Right forelimb (tissue), 1 donor: ENCODE results near the gene ZFHX3.

Experiments
- DNase-seq: peaks from one replicate; pipeline ENCODE4 v3.0.0-alpha.2; 2018

ZFHX3 gene

DNA sequence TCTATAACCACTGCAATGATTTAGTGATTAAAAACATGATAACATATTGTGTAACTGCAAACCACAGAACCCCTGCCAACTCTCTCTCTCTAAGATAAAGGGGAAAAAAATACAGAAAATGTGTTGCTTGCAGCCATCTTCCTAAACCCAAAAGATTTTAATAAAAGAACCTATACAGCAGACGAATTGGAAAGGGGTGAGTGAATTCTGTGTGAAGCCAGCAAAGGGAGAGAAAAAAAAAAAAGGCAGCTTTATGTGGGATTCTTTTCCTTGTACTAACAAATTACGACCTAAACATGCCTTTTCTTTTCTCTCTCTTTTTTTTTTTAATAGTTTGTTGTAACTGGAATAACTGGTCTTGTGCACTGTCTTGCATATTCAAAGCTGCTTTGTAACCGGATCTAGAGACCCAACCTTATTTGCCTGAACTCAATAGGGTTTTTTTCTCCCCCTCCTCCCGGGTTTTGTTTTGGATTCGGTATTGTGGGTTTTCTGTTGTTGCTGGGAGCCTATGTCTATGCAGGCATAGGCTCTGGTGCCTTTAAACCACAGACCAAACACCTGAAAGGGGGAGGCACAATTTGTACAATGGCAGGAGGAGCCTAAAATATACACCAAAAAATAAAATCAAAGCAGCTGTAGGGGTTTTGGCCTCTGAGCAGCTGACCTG, 7.0 kb upstream of the ZFHX3 start:
- DNase-seq, result no peak

DNA sequence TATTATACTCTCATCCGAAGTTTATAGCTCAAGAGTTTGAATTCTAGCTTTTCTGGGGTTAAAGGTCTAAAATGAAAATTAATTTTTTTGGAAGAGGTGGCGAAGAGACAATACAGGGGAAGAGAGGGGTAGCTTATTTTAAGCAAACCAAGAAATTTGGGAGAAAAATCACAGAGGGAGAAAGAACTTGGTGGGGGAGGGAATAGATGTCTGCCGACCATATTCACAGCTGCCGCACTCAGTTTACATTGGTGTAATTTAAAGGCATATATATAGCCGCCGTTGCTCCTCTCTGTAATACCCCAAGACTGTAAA, 6.5 kb upstream of the ZFHX3 start:
- DNase-seq, result no peak

DNA sequence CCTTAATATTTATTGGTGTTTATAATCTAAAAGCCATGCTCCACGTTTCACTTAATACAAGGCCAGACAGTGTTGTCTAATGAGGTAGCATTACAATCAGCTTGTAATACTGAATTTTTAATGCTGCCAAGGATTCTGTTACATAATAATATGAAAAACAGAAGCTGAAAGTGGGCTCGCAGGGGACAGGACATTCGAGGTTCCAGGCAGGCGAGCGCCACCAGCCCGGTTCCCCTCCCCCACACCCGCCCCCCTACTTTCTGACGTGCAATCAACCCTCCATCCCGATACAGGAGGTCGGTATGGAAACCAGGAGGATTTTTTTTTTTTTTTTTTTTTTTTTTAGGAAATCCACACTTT, 6.2 kb upstream of the ZFHX3 start:
- no peak for DNase-seq

DNA sequence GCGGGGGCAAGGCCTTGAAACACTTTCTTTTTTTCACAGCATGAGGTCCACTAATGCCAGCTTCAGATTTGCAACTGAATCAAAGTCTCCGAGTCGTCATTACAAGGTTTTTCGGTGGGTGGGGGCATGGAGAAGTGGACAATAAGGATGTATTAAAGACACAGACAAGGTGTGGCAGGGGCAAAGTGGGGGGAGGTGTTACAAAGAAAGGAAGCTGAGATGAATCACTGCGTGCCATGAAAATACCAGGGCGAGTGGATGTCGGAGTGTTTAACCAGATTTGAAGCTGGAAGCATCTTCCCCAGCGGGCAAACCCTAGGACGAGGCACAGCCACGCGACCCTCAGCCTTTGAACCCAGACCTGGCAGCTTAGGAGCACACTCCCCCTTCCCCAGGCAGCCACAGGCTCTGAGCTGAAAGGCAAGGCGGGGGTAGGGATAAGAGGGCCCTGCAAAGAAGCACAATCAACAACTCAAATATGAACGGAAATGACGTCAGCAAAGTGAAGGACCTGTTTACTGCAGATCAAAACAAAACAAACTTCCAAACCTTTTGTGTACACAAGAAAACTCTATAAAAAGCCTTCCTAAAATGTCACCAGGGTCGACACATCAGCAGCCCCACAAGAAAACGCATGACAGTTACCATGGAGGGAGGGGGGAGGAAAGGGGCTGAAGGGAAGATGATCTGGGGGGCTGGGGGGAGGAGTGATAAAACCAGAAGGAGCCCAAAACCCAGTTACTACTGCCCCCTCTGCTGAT, 5.6 kb upstream of the ZFHX3 start:
- no peak for DNase-seq

DNA sequence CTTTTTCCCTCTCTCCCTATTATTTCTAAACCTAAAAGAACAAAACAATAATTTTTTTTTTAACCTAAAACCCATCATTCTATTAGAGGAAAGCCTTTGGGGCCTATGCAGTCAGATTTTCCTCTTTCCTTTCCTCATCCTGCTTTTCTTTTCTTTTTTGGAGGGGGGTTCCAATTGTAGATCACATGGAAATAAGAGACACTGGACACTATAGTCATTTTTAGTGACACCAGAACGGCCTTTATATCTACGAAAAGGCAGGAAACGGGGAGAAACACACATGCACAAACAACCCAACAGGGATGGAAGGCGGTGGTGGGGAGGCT, 5.1 kb upstream of the ZFHX3 start:
- no peak for DNase-seq

DNA sequence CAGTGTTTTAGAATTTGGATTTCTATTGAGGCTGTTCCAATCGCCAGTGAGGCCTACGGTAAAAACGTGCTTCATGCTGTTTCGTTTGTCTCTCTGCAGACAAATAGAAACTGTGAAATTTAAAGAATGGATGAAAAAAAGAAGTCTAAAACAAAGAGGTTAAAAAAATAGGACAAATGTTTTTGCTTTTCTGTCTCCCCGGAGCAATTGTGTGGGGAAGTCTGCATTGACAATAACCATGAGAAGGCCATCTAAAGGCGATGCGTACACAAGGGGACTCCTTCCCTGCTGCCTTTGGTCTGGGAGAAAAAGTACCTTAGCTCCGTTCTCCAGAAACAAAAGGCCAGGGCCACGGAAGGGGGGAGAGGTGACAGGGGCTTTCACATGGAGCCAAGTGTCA, 4.6 kb upstream of the ZFHX3 start:
- no peak for DNase-seq

DNA sequence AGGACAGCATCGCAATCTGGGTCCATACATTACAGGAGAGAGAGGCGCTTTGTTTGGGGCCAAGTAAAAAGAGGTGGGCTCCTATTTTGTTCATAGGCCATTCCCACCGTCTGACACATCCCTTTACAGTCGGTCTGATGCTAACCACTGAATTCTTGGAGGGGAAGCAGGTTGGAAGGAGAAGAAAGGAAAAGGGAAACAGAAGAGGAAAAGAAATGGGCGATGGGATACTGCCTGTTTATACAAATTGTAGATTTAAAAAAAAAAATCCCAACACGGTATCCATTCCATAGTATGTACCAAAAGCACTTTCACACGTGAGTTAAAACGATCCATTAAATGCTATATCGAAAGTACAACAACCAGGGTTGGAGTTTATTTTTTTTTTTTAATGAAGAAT, 4.0 kb upstream of the ZFHX3 start:
- DNase-seq, result no peak

DNA sequence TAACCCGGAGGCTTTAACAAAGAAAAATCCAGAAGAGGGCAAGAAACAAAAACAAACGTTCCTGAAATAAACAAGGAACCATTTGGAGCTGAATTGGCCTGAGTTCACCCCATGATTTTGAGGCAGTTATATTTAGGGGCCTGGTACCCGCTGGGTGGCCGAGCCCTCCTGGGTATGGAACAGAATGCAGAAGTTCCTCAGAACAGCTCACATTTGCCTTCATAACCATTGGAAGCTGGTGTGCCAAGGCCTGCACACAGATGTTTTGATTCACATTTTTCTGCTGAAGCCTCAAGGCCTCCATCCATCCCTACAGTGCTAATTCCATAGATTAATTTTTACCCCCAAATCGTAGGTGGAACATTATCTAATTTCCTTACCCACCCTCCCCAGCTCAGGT, 3.3 kb upstream of the ZFHX3 start:
- no peak for DNase-seq

DNA sequence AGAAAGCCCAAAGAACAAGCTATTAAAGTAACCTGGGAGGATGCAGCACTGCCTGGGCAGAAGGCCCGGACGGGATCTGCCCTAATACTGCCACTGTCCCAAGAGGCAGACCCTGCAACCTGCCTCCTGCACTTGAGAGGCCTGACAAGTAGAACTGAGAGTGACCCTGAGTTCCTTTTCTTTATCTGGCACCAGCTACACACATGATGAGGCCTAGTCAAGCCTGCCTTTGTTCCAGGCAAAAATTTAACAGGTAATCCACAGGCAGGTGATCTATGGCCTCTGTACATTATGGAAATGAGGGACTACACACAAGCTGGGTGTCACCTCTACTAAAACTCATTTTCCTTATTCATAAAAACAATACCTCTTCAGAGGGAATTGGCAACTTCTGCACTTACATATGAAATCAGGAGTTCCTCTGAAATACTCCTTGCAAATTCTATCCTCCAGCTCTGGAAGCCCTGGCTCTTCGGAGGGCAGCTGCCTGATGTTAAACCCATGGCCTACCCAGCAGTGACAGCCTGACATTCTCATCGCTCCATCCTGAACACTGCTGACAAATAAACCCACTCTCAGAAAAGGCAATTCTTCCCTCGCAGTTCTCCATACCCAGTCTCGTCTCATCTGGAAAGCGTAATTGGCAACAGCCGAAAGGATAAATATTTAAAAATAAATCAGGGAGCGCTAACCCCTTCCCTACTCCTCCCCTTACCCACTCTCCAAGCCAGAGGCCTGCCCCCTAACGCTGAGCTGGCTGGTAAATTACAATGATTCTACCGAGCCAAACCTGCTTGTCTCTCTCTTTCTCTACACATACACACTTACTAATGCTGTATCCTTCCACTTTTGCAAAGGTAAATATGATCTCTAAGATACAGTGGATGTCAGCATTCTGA, 2.5 kb upstream of the ZFHX3 start:
- no peak for DNase-seq

DNA sequence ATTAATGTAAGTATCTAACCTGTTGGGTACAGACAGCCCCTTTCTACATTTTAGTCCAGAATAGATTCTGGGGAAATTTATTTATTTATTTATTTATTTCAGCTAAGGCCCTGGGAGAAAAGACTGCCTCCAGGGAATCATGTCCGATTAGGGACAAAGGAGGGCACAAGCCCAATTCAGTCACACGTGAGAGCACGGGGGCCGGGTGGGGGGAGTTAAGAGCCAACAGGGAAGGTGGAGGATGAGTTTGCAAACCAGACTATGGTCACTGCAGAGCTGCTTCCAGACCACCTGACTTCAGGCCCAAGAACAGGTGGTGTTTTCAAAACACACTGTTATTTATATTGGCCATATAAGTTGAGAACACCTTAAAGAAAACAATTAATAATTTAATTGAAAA, 1.6 kb upstream of the ZFHX3 start:
- DNase-seq, result no peak

DNA sequence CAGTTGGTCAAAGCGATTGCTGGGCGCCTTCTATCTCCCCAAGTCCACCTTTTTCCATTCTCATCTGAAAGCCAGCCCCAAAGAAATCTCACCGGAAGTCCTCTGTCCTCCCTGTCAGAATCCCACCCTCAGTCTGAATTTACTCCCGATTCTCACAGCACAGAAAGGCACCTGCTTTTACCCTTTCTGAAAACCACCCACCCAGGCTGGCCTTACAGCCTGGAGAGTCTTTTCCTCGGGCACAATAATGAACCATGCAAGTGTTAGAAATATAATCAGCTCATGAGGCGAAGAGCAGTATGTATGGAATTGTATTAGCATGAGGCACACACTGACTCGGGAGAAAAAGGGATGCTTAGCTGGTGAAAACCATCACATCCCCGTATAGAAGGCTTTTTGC, 1.2 kb upstream of the ZFHX3 start:
- DNase-seq, result no peak

DNA sequence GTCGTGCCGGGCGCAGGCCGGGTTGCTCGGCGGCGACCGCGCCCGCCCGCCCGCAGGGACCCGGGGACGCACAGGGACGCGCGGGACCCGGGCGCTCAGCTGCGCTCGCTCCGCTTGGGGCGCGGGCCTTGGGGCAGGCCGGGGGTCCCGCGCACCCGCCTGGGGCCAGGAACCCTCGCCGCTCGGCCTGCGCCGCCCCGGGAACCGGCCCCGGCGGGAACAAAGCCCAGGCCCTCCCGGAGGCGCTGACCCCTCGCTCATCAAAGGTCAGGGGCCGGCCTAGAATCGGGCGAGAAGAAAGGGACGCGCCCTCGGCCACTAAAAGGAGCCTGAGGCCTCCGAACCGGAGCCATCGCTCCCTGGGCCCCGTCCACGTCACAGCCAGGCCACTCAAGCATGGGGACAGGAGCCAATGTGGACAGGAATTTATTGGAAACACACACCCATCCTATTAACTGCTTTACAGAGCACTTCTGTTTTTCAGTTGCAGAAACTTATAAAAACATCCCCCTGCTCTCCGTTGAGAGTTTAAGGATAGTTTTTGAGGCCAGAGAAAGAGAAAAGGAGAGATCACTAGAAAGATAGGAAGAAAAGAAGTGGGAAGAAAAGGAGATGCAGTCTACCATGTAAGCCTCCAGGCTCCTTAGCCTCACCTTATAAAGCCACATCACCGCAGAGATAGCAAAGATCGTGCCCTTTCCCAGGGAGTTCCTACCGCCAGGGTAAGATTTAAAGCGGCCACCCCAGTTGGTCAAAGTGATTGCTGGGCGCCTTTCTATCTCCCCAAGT, 558 bp upstream of the ZFHX3 start:
- no peak for DNase-seq

DNA sequence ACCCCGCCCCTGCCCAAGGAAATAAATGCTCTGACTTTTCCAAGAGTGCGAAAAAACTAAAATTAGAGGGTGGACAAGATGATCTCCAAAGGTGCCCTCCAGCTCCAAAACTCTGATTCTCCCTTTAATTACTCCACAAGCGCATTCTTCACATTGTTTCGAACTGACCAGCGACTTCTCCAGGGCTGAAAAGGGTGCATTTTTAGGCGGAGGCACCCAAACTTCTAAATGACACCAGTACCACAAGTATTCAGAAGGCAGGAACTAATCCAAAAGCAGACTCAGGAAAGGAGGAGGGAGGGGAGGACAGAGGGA, 750 bp downstream of the ZFHX3 start:
- DNase-seq, result no peak

DNA sequence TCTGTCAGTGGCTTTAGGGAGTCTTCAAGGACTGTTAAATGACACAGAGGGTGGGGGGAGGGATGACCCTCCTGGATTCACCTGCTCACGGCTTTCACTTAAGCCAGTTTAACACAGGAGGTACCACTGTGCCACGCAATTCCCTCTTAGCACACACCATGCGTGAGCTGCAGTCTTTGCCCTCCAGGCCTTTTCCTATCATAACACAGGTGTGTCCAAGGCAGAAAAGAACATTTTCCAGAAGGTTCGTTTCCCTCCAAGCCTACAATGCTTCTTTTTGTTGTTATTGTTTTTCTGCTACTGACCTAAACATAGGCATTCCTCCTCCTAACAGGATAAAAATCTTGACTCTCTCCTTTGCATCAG, 1.1 kb downstream of the ZFHX3 start:
- no peak for DNase-seq

DNA sequence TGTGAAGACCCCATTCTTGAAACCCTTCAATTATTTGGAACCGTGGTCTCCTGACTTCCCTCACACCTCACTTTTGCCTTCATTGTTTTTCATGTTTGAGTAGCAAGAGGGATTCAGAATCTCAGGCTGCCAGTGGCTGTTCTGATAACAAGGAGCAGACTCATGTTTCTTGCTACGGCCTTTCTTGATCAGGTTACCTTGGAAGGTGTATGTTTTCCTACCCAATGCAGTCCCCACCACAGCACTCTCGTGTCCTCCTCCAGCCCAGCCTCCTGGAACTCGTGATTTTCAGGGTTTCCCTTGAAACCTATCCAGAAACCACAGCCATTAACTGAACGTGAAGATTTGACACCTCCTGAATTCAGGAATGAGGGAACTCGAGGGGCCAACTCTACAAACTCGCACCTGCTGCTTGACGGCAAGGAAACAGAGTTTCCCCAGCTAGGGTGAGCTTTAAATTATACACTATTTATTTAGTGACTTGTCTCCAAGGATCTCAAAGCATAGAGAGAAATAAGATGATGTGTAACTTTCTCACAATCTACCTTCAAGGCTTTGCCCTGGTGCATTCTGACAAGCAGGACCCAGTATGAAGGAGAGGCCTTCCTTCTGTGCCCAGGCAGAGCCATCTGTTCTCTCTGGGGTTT, 1.6 kb downstream of the ZFHX3 start:
- DNase-seq, result no peak

DNA sequence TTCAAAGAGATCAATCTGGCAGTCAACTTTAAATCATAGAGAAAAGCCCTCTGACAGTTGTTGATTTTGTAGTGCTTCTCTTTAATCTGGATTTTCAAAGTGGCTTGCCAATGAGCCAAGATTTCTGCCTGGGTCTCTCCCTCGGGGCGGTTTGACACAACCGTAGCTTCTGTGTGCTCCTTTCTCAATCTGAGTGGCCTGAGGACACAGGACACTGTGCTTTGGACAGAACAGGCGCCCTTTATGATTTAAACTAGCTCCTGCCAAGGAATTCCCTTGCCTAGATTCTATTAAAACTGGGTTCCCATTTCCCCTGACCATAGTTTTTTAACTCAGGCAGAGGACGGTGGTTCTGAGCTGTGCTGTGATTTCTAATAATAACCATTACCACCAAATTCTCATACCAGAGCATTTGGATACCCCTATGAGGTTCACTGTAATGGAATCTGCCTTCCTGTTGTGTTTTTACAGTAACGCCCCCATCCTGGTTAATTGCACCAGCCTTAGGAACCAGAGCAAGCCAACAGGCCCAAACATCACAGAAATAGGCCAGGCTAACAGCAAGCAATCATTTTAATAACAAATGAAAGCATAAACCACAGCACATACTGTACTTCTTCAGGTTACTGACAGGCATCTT, 4.0 kb downstream of the ZFHX3 start:
- DNase-seq, result no peak

DNA sequence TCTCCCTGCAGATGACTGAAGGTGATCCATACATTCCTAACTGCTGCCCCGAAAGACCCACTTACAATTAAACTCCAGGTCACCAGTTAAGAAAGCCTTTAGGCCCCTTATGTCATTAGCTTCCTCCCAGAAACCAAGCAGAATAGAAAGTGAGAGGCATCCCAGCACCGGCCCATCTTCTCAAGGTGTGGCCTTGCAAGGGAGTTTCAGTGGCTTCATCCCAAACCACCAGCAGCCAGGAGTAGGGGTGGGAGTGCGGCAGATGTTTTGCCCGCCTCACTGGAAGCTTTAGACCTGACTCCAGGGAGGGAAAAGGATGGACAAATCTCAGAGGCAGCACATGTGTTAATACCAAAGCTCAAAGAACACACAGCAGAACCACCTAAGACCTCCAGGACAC, 5.1 kb downstream of the ZFHX3 start:
- DNase-seq, result no peak

DNA sequence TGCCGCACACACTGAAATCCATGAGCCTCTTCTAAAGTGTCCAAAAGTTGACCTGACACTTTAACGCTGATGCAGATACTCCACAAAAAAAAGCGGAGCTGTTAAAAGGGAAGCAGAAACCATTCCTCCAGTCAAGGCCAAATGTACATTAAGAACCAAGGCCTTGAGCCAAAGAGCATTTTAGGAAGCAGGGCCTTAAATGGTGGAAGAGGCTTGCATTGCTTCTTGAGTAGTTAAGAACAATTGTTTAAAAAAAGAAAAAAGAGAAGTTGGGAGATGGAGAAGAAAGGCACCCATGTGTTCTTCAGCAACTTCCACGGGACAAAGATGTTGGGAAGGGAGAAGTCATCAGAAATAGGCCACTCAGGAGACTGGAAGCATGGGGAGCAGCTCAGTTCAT, 6.3 kb downstream of the ZFHX3 start:
- no peak for DNase-seq

DNA sequence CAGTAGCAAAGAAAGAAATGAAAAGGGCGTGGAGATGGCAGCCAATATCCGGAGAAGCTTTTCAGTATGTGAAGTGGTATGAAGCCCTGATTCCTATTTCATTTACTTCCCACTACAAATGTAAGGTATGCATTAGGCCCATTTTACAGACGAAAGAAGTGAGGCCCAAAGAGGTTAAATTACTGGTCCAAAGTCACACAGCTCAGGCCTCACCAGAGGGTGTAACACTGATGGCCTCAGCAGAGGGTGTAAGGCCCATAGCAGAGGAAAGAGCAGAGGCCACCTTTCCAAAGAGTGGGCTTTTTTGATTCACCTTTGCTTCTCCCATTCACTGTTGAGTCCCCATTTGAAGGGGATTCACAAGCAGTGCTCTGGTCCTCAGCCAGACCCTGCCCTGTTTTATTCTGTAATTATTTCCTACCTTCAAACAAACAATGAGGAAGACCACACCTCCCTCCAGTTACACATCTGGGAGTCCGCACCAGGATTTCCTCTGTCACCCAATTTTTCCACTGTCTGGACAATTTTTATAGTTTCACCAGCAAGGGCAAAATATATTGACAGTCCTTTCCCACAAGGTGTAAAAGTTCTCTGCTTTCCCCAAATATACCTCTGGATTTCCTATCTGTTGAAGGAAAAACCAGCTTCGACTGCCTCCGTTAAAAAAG, 7.1 kb downstream of the ZFHX3 start:
- DNase-seq, result no peak

DNA sequence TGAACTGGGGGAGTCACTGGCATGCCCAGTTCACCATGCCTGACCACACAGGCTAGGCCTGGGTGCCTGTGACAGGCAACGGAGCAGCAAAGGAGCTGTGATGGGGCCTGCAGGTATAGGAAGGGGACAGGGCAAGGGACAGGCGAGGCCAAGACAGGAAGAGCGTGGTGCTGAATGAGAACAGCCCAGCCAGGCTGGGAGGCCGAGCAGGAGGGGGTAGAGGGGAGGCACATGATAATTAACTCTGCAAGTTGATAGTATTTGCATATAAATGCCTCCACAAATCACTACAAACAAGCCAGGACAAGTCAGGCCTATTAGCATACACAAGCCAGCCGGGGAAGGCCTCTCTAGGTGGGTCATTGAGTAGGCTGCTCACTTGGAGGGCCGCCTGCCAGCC, 7.8 kb downstream of the ZFHX3 start:
- DNase-seq, result no peak

DNA sequence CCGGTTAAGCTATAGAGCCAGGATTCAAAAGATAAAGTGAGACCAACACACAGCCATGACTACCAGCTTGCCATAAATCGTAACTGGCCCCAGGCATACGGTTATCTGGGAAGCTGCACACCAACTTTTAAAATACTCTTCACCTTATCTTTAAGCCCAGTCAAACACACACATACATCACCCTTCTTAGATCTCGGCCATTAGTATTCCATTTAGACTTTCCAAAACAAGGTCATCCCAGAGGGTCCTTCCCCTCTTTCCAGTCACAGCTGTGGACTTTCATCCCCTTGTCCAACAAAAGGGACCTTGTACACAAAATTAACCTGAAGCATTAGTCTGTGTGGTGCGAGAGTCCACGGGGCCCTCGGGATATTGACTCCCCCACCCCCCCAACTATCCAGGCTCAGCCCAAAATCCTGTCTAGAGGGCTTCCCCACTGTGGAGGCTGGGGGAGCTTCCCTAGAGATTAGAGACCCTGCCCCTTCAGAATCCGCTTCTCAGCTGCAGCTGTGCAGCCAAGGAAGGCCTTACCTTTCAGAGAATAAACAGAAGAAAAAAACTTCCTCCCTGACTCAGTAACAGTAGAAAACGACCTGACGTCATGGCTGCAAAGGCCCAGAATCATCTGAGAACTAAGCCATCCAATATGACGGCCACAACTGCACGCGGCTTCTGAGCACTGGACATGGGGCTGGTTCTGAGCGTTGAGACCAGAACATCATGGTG, 9.9 kb downstream of the ZFHX3 start:
- DNase-seq, result no peak
